Cardiac fibroblast (primary cell): ENCODE results near the gene CABLES1.
A peak's percentile ranks its signal among the peaks of the same experiment; 100 is the strongest.

Source experiments
- DNase-seq, 2 donors: peaks; one replicate each; pipeline versions ENCODE4 v3.0.0 to v3.0.0-alpha.2; 2010; ENCODE audit warnings: low read depth in 2 of 2
- H3K4me3 ChIP-seq, 2 donors: replicated peaks in 1 of 2; 1 replicate in 1 of 2; 2 replicates in 1 of 2; pipeline ENCODE4 v1.5.1; 2011; ENCODE audit warnings: low read depth in 2 of 2, low read length in 2 of 2, mild to moderate bottlenecking in 2 of 2, moderate library complexity in 1 of 2
- CTCF ChIP-seq: IDR thresholded peaks from one replicate; pipeline ENCODE4 v1.5.1; 2011; ENCODE audit warnings: low read depth, mild to moderate bottlenecking, low read length, inconsistent platforms

CABLES1 gene

GRCh38 chr18:23229472-23229871 is 94.2 kb downstream of the CABLES1 start:
- no peak for TF ChIP-seq CTCF
- H3K4me3 ChIP-seq = no peak overlapping the region
- peak; percentile 63 to 75 for DNase-seq

- no peak for DNase-seq
- H3K4me3 ChIP-seq = no peak overlapping the region
- TF ChIP-seq CTCF = no peak
Measured at GRCh38 chr18:23230686-23231085, 95.4 kb downstream of the CABLES1 start.

GRCh38 chr18:23231340-23232021 is 96.2 kb downstream of the CABLES1 start:
- DNase-seq = peak; percentile 96 to 99
- no peak for TF ChIP-seq CTCF
- no peak overlapping the region for H3K4me3 ChIP-seq

- TF ChIP-seq CTCF = no peak
- no peak for DNase-seq
- H3K4me3 ChIP-seq = no peak overlapping the region
Measured at GRCh38 chr18:23232331-23232730, 97.0 kb downstream of the CABLES1 start.

- no peak for TF ChIP-seq CTCF
- no peak for DNase-seq
- no peak overlapping the region for H3K4me3 ChIP-seq
Measured at GRCh38 chr18:23234619-23235018, 99.3 kb downstream of the CABLES1 start.

GRCh38 chr18:23235336-23235735 is 100.1 kb downstream of the CABLES1 start:
- no peak overlapping the region for H3K4me3 ChIP-seq
- no peak for TF ChIP-seq CTCF
- DNase-seq = no peak

- no peak for DNase-seq
- H3K4me3 ChIP-seq = no peak overlapping the region
- no peak for TF ChIP-seq CTCF
Measured at GRCh38 chr18:23235860-23236259, 100.6 kb downstream of the CABLES1 start.
